DMS79 treated with DMSO at 0.1 percent for 48 hours (cell line): ENCODE results near the gene WSCD2.

Experiments used
- DNase-seq: peaks from one replicate; lab custom pipeline; 2025; lab: John Stamatoyannopoulos, UW

Gene WSCD2

GRCh38 chr12:108269224-108269623 lies 140.1 kb downstream of the WSCD2 start:
- DNase-seq = no peak

GRCh38 chr12:108270035-108270848 lies 141.2 kb downstream of the WSCD2 start:
- DNase-seq = no peak

GRCh38 chr12:108270849-108271143 lies 141.7 kb downstream of the WSCD2 start:
- DNase-seq = no peak

- DNase-seq = no peak
These were observed 143.1 kb downstream of the WSCD2 start for GRCh38 chr12:108271951-108272872.

GRCh38 chr12:108273217-108273616 lies 144.1 kb downstream of the WSCD2 start:
- DNase-seq = no peak

- DNase-seq = no peak
These were observed 148.5 kb downstream of the WSCD2 start for GRCh38 chr12:108277613-108278012.

GRCh38 chr12:108282160-108282559 lies 153.1 kb downstream of the WSCD2 start:
- no peak for DNase-seq

- no peak for DNase-seq
These were observed 153.6 kb downstream of the WSCD2 start for GRCh38 chr12:108282676-108283075.

GRCh38 chr12:108284163-108284562 lies 155.1 kb downstream of the WSCD2 start:
- no peak for DNase-seq

- DNase-seq = no peak
These were observed 155.9 kb downstream of the WSCD2 start for GRCh38 chr12:108285016-108285415.

- DNase-seq = no peak
These were observed 158.1 kb downstream of the WSCD2 start for GRCh38 chr12:108287227-108287626.

GRCh38 chr12:108289350-108290161 lies 160.5 kb downstream of the WSCD2 start:
- no peak for DNase-seq

GRCh38 chr12:108295641-108296040 lies 166.6 kb downstream of the WSCD2 start:
- no peak for DNase-seq

GRCh38 chr12:108296945-108297344 lies 167.9 kb downstream of the WSCD2 start:
- no peak for DNase-seq

- DNase-seq = no peak
These were observed 168.3 kb downstream of the WSCD2 start for GRCh38 chr12:108297424-108297823.

- no peak for DNase-seq
These were observed 169.0 kb downstream of the WSCD2 start for GRCh38 chr12:108297895-108298760.

- DNase-seq = no peak
These were observed 169.7 kb downstream of the WSCD2 start for GRCh38 chr12:108298761-108299275.

- no peak for DNase-seq
These were observed 170.4 kb downstream of the WSCD2 start for GRCh38 chr12:108299516-108299915.
